ENCODE data around the gene RAB3D.
"Not testable (repeated sequence)": the region's sequence is repeated elsewhere in the genome, so short reads cannot be mapped to it uniquely, and the experiment has no call there.

RAB3D gene

GRCh38 chr19:11339254-11340098, at the start of gene RAB3D:
Gene RAB3D, minus strand, starts transcription at chr19:11339657. Its CDS starts 2,258 bp downstream, at chr19:11337399.
- peak; percentile 85 for DNase-seq

GRCh38 chr19:11387162-11388034, 47.9 kb upstream of the RAB3D start:
- DNase-seq, result peak; percentile 30

GRCh38 chr19:11384778-11385129, 45.3 kb upstream of the RAB3D start:
- DNase-seq, result no peak

- no peak for DNase-seq
Measured at GRCh38 chr19:11383706-11384048, 44.2 kb upstream of the RAB3D start.

- DNase-seq, result peak; percentile 65
Measured at GRCh38 chr19:11382898-11383705, 43.6 kb upstream of the RAB3D start.

GRCh38 chr19:11380653-11381537, 41.4 kb upstream of the RAB3D start:
- DNase-seq, result peak; percentile 99

- no peak for DNase-seq
Measured at GRCh38 chr19:11379857-11380350, 40.4 kb upstream of the RAB3D start.

GRCh38 chr19:11379269-11379845, 39.9 kb upstream of the RAB3D start:
- DNase-seq, result not testable (repeated sequence)

- peak; percentile 35 for DNase-seq
Measured at GRCh38 chr19:11378319-11379189, 39.1 kb upstream of the RAB3D start.

- DNase-seq, result no peak
Measured at GRCh38 chr19:11377756-11378155, 38.3 kb upstream of the RAB3D start.

- no peak for DNase-seq
Measured at GRCh38 chr19:11377237-11377636, 37.8 kb upstream of the RAB3D start.

GRCh38 chr19:11375143-11375948, 35.9 kb upstream of the RAB3D start:
- DNase-seq, result peak; percentile 78

- peak; percentile 100 for DNase-seq
Measured at GRCh38 chr19:11374433-11375142, 35.1 kb upstream of the RAB3D start, which contains the start of gene SWSAP1. Gene SWSAP1, plus strand, starts transcription at chr19:11374666. Its CDS starts 15 bp downstream, at chr19:11374681.

GRCh38 chr19:11373885-11374432, 34.5 kb upstream of the RAB3D start:
- no peak for DNase-seq

GRCh38 chr19:11373166-11373884, 33.9 kb upstream of the RAB3D start:
- DNase-seq, result no peak

- DNase-seq, result no peak
Measured at GRCh38 chr19:11370744-11371143, 31.3 kb upstream of the RAB3D start.

GRCh38 chr19:11367528-11367927, 28.1 kb upstream of the RAB3D start:
- no peak for DNase-seq
